Measurements from ENCODE around the gene TCF7L1.
"Not testable (repeated sequence)": the region's sequence is repeated elsewhere in the genome, so short reads cannot be mapped to it uniquely, and the experiment has no call there.

The TCF7L1 gene

GRCh38 chr2:85185431-85185940 is 52.3 kb downstream of the TCF7L1 start:
- DNase-seq = no peak

GRCh38 chr2:85187069-85187468 is 53.9 kb downstream of the TCF7L1 start:
- DNase-seq = no peak

GRCh38 chr2:85188852-85189251 is 55.7 kb downstream of the TCF7L1 start:
- DNase-seq = no peak

GRCh38 chr2:85189606-85190270 is 56.5 kb downstream of the TCF7L1 start:
- DNase-seq = no peak

- no peak for DNase-seq
Observed at GRCh38 chr2:85191157-85191556, 58.0 kb downstream of the TCF7L1 start.

- DNase-seq = no peak
Observed at GRCh38 chr2:85194780-85195480, 61.7 kb downstream of the TCF7L1 start.

GRCh38 chr2:85195956-85196355 is 62.8 kb downstream of the TCF7L1 start:
- DNase-seq = no peak

GRCh38 chr2:85199698-85200097 is 66.5 kb downstream of the TCF7L1 start:
- no peak for DNase-seq

GRCh38 chr2:85209887-85210286 is 76.7 kb downstream of the TCF7L1 start:
- no peak for DNase-seq

- no peak for DNase-seq
Observed at GRCh38 chr2:85210511-85210910, 77.3 kb downstream of the TCF7L1 start.

- DNase-seq = not testable (repeated sequence)
Observed at GRCh38 chr2:85211606-85212005, 78.4 kb downstream of the TCF7L1 start.

GRCh38 chr2:85212841-85213240 is 79.6 kb downstream of the TCF7L1 start:
- DNase-seq = no peak

- DNase-seq = no peak
Observed at GRCh38 chr2:85213404-85213803, 80.2 kb downstream of the TCF7L1 start.

GRCh38 chr2:85213901-85214512 is 80.8 kb downstream of the TCF7L1 start:
- no peak for DNase-seq

GRCh38 chr2:85215081-85215447 is 81.9 kb downstream of the TCF7L1 start:
- DNase-seq = no peak

- DNase-seq = no peak
Observed at GRCh38 chr2:85215448-85216401, 82.5 kb downstream of the TCF7L1 start.

- DNase-seq = no peak
Observed at GRCh38 chr2:85216927-85217326, 83.7 kb downstream of the TCF7L1 start.

GRCh38 chr2:85221067-85221691 is 88.0 kb downstream of the TCF7L1 start:
- no peak for DNase-seq

GRCh38 chr2:85222792-85223191 is 89.6 kb downstream of the TCF7L1 start:
- no peak for DNase-seq

- DNase-seq = no peak
Observed at GRCh38 chr2:85226783-85227182, 93.6 kb downstream of the TCF7L1 start.

GRCh38 chr2:85230679-85231467 is 97.7 kb downstream of the TCF7L1 start:
- DNase-seq = no peak

GRCh38 chr2:85231468-85231805 is 98.2 kb downstream of the TCF7L1 start:
- no peak for DNase-seq
